Vagina (tissue), 2 donors: ENCODE data around the gene KIF2C. TPM values are rescaled to one million over a fixed set of nuclear protein-coding genes. Genes with fewer than 3 reads are reported as not detected.
A peak's percentile ranks its signal among the peaks of the same experiment; 100 is the strongest.
"Not testable (repeated sequence)": the region's sequence is repeated elsewhere in the genome, so short reads cannot be mapped to it uniquely, and the experiment has no call there.

Experiments used
- DNase-seq, 2 donors: peaks; one replicate each; pipeline ENCODE4 v3.0.0-alpha.2; 2017; ENCODE audit errors: extremely low spot score in 2 of 2
- H3K27ac ChIP-seq: fragments of 200-600 bp; sonication (generic); one replicate; pipeline ENCODE4 v1.5.1; 2019
- H3K27me3 ChIP-seq: fragments of 200-600 bp; sonication (generic); one replicate; pipeline ENCODE4 v1.5.1; 2019
- H3K36me3 ChIP-seq, 2 donors: fragments of 200-600 bp; sonication (generic); one replicate each; pipeline ENCODE4 v1.5.1; 2017 to 2019
- H3K4me1 ChIP-seq: fragments of 200-600 bp; sonication (generic); one replicate; pipeline ENCODE4 v1.5.1; 2019
- H3K4me3 ChIP-seq, 2 donors: fragments of 200-600 bp; sonication (generic); 1 replicate in 1 of 2; 2 replicates in 1 of 2; pipeline ENCODE4 v1.5.1; 2016 to 2019
- H3K9me3 ChIP-seq: fragments of 200-600 bp; sonication (generic); one replicate; pipeline ENCODE4 v1.5.1; 2019
- CTCF ChIP-seq, 3 experiments: fragments of 450-650 bp in 2 of 3; fragments of 200-600 bp in 1 of 3; sonication (generic) in 1 of 3; IDR thresholded peaks; one replicate each; pipeline ENCODE4 v1.5.1; 2017 to 2019; ENCODE audit warnings: antibody characterized with exemption in 3 of 3, mild to moderate bottlenecking in 2 of 3, moderate library complexity in 2 of 3
- POLR2A ChIP-seq, 2 donors: fragments of 450-650 bp; IDR thresholded peaks; one replicate each; pipeline ENCODE4 v1.6.1; 2017; ENCODE audit warnings: antibody characterized with exemption in 2 of 2, mild to moderate bottlenecking in 2 of 2, moderate library complexity in 2 of 2
- POLR2AphosphoS5 ChIP-seq, 2 donors: sonication (generic); formaldehyde crosslinking; IDR thresholded peaks; one replicate each; pipeline ENCODE4 v1.9.0; 2017; ENCODE audit warnings: antibody characterized with exemption in 2 of 2, mild to moderate bottlenecking in 2 of 2, low read depth in 1 of 2; ENCODE audit not compliant: insufficient read depth in 1 of 2
- intact Hi-C: fragments of 100-400 bp; cut with DNase I; formaldehyde crosslinking; loops from one replicate; pipeline ENCODE4 v1.15.1; 2023
- total RNA-seq: library from RNA; depleted of rRNA; stranded (reverse); fragments of >200 nt; gene quantifications from one replicate; pipeline ENCODE4 v1.2.3, GENCODE V29; 2016

The KIF2C gene
- total RNA-seq, 1 donor from 2014 or later, result 3.4 TPM

DNA sequence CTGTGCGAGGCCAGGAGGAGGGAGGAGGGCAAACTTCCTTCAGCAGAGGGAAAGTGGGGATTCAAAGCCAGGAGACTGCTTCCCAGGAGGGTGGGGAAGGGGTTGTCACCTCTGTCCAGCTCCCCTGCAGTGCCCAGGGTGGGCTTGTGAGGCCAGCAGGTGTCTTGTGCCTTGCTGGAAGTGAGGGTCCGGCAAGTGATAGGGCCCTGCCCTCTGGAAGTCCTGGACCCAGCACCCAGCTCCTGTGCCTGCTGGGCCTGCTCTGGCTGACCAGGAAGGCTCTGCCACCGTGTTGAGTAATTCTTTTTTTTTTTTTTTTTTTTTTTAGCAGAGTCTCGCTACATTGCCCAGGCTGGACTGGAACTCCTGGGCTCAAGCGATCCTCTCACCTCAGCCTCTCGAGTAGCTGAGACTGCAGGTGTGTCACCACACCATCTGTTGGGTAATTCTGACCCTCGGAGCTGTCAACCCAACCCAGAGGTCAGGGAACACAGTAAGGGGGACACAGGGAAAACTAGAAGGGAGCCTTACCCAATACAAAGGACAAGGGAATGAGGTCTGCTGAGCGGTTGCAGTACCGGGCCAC lies 47.3 kb downstream of the KIF2C start:
- peak overlapping the region; percentile 48 to 66 for H3K4me3 ChIP-seq
- peak overlapping the region; percentile 66 for H3K27ac ChIP-seq
- intact Hi-C loops, result loop anchor here (5.0 kb wide), 1 partner anchor 200 kb away; the partner anchor contains the start of gene EIF2B3
- no peaks in the 10 kb centered on the region for H3K9me3 ChIP-seq
- no peaks in the 10 kb centered on the region for H3K27me3 ChIP-seq
- TF ChIP-seq POLR2A (IDR thresholded peaks at IDR 0.05), result no peak
- TF ChIP-seq POLR2AphosphoS5 (IDR thresholded peaks at IDR 0.05; ENCODE audit: insufficient read depth in 1 of 2, low read depth in 1 of 2), result no peak
- no peak for TF ChIP-seq CTCF (IDR thresholded peaks at IDR 0.05)
- DNase-seq, result no peak
- H3K36me3 ChIP-seq, result no peaks in the 10 kb centered on the region
- peaks cover 33% of the 10 kb centered on the region for H3K4me1 ChIP-seq

DNA sequence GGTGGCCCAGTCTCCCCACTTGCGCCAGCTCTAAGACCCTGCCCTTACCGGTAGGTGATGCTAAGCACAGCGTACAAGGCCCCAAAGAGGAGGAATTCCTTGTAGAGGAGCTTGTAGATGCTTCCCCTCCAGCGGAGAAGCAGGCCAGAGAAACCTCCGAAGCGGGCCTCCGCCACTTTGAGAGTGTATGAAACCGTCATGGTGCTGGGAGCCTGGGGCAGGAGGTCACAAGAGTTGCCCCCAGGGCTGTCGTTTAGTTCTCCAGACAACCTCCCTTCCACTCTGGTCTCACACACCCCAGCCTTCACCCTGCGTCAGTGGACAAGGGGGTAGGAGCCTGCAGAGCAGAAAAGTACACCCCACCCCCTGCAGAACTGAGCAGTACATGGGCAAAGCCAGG lies 47.9 kb downstream of the KIF2C start:
- H3K9me3 ChIP-seq, result no peaks in the 10 kb centered on the region
- peaks cover 33% of the 10 kb centered on the region for H3K4me1 ChIP-seq
- no peaks in the 10 kb centered on the region for H3K27me3 ChIP-seq
- TF ChIP-seq POLR2AphosphoS5 (IDR thresholded peaks at IDR 0.05; ENCODE audit: insufficient read depth in 1 of 2, low read depth in 1 of 2) (no peak), POLR2A (IDR thresholded peaks at IDR 0.05) (no peak), CTCF (IDR thresholded peaks at IDR 0.05) (no peak)
- no peak for DNase-seq
- no peak overlapping the region for H3K27ac ChIP-seq
- no peak overlapping the region for H3K4me3 ChIP-seq
- H3K36me3 ChIP-seq, result no peaks in the 10 kb centered on the region
- intact Hi-C loops, result loop anchor here (5.0 kb wide), 1 partner anchor 200 kb away; the partner anchor contains the start of gene EIF2B3

- peaks cover 33% of the 10 kb centered on the region for H3K4me1 ChIP-seq
- no peaks in the 10 kb centered on the region for H3K36me3 ChIP-seq
- TF ChIP-seq POLR2AphosphoS5 (IDR thresholded peaks at IDR 0.05; ENCODE audit: insufficient read depth in 1 of 2, low read depth in 1 of 2), result no peak
- H3K27me3 ChIP-seq, result no peaks in the 10 kb centered on the region
- H3K4me3 ChIP-seq, result no peak within 1 kb of the TSS
- intact Hi-C loops, result loop anchor here (5.0 kb wide), 1 partner anchor 199 kb away; the partner anchor contains the start of gene EIF2B3
- no peaks in the 10 kb centered on the region for H3K9me3 ChIP-seq
- no peak for DNase-seq
- H3K27ac ChIP-seq, result no peak within 1 kb of the TSS
Measured at GRCh38 chr1:44788120-44788860, 48.7 kb downstream of the KIF2C start, which contains the start of gene BEST4. Gene BEST4 (minus strand): TSS chr1:44788170. CDS start chr1:44787705, 465 bp downstream.

DNA sequence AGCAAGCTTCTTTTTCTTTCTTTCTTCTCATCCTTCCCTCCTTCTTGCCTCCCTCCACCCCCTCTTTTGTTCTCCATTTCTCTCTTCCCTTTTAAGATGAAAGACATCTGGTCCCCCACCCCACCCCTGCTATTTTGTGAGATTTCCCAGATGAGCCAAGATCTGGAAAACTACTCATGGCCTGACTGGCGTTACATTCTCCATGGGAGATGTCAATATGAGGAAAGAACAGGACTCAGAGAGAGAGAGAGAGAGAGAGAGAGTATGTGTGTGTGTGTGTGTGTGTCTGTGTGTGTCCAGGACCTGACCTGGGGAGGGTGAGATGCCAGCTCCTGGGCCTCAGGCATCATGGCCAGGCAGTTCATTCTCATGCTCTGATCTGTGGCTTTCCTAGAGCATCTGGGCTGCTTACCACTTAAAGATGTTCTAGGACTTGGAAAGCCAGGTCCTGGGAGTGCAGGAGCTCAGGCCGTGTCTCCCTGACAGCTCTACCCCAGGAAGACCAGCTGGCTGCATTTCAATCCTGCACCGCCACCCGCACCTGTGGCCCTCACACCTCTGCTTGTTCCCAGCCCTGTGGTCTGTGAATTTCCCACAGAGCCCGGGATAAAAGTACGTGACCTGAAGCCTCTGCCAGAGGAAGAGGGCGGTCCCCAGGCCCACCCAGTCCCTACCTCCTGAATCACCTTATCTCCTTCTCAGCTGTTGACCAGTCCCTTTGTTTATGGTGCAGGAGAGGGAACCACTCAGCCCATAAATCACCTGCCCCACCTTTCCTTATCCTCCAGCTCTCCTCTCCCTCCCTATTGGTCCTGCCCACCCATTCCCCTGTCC lies 51.5 kb downstream of the KIF2C start:
- Histone ChIP-seq H3K4me3 (no peak overlapping the region), H3K27me3 (no peaks in the 10 kb centered on the region), H3K9me3 (no peaks in the 10 kb centered on the region), H3K27ac (no peak overlapping the region), H3K36me3 (no peaks in the 10 kb centered on the region), H3K4me1 (peaks cover 5% of the 10 kb centered on the region)
- TF ChIP-seq CTCF (IDR thresholded peaks at IDR 0.05) (no peak), POLR2A (IDR thresholded peaks at IDR 0.05) (no peak), POLR2AphosphoS5 (IDR thresholded peaks at IDR 0.05; ENCODE audit: insufficient read depth in 1 of 2, low read depth in 1 of 2) (no peak)
- DNase-seq, result no peak
- intact Hi-C loops, result no loop called here

DNA sequence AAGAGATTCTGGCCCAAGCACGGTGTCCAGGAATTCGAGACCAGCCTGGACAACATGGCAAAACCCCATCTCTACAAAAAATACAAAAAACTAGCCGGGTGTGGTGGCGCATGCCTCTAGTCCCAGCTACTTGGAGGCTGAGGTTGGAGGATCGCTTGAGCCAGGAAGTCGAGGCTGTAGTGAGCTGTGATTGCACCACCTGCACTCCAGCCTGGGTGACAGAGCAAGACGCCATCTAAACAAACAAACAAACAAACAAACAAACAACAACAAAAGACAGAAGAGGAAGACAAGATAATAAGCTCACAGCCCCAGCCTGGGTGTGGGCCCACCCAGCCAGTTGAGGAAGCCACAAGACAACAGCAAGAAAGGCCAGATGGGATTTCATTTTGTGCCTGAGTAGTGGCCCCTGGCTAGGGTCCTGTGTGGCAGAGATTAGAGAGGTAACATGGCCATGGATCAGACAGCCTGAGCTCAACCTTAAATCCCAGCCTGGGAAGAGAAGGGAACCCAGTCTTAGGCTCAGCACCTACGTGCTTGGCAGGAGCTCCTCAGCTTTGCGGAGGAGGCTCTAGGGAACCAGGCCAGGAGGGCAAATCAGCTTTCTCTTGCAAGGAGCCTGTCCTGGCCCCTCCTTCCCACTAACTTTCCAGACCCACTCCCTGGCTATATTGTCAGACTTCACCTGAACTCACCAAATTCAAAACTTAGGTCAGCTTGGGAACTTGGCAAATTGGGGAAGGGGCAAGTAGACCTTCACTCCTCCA lies 53.3 kb downstream of the KIF2C start:
- H3K27ac ChIP-seq, result no peak overlapping the region
- intact Hi-C loops, result no loop called here
- no peaks in the 10 kb centered on the region for H3K36me3 ChIP-seq
- H3K4me1 ChIP-seq, result no peaks in the 10 kb centered on the region
- no peaks in the 10 kb centered on the region for H3K27me3 ChIP-seq
- no peaks in the 10 kb centered on the region for H3K9me3 ChIP-seq
- no peak overlapping the region for H3K4me3 ChIP-seq
- no peak for DNase-seq
- no peak for TF ChIP-seq POLR2AphosphoS5 (IDR thresholded peaks at IDR 0.05; ENCODE audit: insufficient read depth in 1 of 2, low read depth in 1 of 2)

DNA sequence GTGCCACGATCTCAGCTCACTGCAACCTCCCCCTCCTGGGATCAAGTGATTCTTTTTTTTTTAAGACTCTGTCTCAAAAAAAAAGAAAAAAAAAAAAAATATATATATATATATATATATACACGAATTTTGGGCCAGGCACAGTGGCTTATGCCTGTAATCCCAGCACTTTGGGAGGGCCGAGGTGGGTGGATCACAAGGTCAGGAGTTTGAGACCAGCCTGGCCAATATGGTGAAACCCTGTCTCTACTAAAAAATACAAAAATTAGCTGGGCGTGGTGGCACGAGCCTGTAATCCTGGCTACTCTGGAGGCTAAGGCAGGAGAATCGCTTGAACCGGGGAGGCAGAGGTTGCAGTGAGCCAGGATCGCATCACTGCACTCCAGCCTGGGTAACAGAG lies 58.2 kb downstream of the KIF2C start:
- H3K4me1 ChIP-seq, result peaks cover 31% of the 10 kb centered on the region
- H3K4me3 ChIP-seq, H3K36me3 ChIP-seq, intact Hi-C loops, H3K27ac ChIP-seq, DNase-seq, H3K9me3 ChIP-seq, H3K27me3 ChIP-seq: not testable (repeated sequence)
